GM04504 (cell line): ENCODE results near the gene NEMP1.
"Not testable (repeated sequence)": the region's sequence is repeated elsewhere in the genome, so short reads cannot be mapped to it uniquely, and the experiment has no call there.

Experiments
- DNase-seq: peaks from one replicate; pipeline ENCODE4 v3.0.0-alpha.2; 2012; ENCODE audit warnings: low read depth

NEMP1 gene

DNA sequence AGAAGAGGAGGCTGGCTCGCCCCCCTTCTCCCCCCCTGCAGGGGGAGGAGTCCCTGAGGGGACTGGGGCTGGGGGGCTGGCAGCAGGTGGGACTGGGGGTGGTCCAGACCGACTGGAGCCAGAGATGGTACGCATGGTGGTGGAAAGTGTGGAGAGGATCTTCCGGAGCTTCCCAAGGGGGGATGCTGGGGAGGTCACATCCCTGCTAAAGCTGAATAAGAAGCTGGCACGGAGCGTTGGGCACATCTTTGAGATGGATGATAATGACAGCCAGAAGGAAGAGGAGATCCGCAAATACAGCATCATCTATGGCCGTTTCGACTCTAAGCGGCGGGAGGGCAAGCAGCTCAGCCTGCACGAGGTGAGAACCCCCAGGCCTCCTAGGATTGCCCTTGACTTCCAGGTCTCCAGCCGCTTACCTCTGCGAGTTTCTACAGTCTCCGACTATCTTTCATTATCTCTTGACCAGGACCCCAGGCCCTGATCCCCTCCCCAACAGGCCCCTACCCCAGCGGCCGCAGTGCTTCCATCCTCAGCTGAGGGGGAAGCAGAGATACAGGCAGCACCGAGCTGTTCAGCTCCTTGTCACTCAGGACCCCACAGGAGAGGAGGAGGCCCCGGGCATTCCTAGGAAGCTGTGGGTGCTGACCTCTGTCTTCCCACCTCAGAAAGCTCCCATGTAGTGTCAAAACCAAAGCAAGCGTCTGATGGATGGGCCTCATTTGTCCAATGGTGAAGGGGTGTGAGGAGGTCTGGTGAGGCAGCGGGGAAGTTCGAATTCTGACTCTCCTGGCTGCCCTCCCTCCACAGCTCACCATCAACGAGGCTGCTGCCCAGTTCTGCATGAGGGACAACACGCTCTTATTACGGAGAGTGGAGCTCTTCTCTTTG is 13.3 kb upstream of the NEMP1 start:
- no peak for DNase-seq

DNA sequence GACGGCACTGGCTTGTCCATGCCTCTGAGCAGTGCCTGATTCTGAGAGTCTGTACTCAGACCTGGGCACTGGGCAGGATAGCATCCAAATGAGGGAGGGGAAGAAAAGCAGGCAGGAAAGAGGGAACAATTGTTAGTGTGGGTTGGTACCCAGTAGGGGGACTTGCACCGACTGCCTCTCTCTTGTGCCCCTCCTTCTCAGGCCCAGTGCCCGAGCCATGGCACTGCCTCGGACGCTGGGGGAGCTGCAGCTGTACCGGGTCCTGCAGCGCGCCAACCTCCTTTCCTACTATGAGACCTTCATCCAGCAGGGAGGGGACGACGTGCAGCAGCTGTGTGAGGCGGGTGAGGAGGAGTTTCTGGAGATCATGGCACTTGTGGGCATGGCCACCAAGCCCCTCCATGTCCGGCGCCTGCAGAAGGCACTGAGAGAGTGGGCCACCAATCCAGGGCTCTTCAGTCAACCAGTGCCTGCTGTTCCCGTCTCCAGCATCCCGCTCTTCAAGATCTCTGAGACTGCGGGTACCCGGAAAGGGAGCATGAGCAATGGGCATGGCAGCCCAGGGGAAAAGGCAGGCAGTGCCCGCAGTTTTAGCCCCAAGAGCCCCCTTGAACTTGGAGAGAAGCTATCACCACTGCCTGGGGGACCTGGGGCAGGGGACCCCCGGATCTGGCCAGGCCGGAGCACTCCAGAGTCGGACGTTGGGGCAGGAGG is 12.5 kb upstream of the NEMP1 start:
- DNase-seq = no peak

DNA sequence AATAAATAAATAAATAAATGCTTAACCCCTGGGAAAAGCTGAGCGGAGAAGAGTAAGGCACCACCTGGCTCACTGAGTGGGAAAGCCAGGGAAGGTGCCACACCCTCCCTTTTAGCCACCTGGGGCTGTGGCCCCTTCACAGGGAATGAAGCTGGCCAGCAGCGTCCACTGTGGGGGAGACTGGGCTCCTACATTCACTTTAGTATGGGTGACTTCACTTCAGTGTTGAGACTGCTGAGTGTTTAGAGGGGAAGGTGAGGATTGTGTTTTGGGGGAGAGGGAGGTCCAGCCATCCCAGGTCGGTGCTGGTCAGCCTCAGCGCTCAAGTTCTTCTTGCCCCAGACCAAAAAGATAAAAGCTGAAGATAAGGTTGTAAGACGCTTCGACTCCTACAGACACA is 11.9 kb upstream of the NEMP1 start:
- no peak for DNase-seq

DNA sequence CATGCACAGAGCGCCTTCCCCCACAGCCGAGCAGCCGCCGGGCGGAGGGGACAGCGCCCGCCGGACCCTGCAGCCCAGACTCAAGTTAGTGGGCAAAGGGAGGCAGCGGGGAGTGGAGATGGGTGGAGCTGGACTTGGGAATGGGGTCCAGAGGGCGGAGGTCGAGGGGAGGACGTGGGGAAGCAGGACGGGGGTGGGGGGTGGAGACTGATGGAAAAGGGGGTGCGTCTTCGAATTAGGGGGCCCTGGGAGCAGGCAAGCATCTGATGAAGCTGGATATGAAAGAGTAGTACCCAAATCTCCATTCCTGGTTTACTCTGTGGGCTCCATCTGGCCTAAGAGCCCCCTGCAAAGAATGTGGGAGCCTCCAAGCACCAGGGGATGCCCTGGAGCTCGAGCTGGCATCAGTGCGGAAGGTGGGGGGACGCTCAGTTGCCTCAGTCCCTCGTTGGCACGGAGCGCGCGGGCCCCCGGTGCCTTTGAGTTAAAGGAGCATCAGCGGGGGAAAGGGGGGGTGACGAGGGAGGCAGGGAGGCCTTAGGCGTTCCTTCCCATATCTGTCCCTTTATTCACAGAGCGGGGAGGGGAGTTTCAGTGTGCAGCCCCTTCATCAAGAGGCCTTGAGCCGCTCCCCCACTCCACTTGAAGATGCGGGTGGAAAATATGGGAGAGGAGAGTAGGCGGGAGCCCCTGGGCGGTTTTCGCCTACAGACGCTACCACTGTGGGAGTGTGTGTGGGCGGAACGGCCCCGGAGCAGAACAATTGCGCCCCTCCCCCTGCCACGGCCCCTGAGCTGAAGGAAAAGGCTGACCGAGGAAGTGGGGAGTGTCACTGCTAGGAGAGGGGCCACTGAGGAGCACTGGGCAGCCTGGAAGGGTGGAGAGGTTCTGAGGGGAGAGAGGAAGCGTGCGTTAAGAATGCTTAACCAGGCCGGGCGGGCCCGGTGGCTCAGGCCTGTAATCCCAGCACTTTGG is 11.0 kb upstream of the NEMP1 start:
- no peak for DNase-seq

DNA sequence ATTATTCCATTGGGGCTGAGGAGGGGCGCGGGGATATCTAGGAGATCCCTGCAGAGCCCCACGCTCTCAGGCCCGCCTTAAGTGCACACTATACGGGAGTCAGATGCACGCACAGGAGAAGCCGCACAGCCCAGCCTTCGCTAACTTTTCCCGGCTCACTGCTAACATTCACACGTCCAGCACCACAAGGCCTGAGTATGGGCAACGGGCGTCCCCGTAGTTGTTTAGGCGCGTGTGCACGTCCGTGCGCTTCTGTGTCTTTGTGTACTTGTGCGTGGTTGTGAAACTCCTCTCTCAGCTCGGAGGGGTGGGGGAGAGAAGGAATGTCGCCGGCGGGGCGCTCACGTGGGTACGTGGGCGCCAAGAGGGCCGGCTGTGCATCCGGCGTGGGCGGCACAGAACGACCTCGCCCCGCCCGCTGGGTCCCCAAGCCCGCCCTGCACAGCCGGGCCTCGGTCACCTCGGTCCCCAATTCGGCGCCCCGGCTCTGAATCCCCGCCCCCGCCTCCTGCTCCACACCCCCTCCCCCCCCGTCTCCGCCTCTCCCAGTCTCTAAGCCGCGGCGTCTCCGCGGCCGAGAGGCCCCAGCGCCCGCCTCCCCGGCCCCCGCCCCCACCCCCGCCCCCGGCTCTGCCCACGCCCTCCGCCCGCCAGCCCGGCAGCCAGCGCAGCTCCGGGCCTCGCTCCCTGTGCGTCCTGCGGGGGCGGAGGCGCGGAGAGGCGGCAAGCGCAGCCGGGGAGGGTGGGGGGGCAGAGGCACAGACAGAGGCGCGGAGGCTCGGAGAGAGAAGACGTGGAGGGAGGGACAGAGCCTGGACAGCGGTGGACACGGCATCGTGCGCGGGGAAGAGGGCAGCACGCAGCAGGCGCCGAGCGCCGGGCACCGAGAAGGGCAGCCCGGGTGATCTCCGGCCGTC is 10.0 kb upstream of the NEMP1 start, which contains the start of gene NAB2:
Gene NAB2 (plus strand): TSS at position 761 of the 917 bp plus-strand sequence. CDS start 158 bp downstream, outside the sequence.
- DNase-seq = peak; percentile 92

DNA sequence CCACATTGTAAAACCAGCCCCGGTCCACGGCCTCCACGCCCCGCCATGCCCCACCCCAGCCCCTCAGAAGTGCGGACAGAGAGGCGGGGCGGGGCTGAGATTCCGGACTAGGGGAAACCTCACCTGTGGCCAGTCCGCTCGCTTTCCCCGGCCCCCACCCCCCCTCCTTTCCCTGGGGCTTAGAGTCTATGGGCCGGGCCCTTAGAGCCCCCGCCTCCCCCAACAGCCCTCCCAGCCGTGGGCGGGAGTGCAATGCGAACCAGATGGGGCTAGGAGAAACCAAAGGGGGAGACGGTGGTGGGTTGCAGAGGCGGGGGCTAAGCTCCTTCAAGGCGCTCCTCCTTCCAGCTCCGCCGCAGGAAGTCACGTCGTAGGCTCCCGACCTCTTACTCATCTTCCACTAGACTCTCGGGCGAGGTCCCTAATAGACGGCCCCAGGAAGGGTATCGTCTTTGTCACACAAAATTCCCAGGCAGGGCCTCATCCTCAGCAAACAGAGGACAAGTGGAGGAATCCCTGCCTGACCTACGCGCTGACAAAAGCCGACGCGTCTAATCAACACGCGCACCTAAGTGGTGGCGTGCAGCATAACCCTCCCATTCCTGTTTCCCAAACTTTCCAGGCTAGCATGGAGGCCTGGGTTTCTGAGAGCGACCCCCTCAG is 9.2 kb upstream of the NEMP1 start:
- peak; percentile 85 for DNase-seq

DNA sequence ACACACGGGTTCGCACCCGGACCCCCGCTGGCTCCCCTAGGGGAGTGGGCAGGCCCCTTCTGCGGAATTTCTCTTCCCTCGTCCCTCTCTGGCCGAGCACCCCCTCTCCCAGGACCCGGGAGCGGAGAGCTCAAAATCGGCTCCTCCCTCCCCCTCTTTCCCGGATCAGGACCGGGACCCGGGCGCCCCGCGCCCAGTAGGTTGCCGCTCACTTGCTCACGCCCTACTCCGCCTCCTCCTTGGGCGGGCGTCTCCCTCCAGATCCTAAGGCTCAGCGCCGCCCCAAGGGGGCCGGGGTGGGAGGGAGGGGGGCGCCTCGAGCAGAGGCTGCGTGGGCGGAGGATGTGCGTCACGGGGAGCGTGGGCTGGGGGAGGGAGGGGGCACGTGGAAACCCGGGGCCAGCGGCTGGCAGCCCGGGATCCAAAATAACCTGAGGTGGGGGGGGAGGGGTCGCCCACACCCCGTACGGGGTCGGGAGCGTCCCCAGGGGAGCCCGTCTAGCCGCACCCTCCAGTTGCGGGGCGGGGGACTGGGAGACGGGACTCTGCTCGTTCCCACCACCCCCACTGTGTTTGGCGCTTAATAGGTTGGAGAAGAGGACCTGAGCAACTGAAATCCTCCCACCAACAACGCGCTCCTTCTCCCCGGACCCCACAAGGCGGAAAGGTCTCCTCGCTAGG is 8.6 kb upstream of the NEMP1 start:
- peak; percentile 73 for DNase-seq

DNA sequence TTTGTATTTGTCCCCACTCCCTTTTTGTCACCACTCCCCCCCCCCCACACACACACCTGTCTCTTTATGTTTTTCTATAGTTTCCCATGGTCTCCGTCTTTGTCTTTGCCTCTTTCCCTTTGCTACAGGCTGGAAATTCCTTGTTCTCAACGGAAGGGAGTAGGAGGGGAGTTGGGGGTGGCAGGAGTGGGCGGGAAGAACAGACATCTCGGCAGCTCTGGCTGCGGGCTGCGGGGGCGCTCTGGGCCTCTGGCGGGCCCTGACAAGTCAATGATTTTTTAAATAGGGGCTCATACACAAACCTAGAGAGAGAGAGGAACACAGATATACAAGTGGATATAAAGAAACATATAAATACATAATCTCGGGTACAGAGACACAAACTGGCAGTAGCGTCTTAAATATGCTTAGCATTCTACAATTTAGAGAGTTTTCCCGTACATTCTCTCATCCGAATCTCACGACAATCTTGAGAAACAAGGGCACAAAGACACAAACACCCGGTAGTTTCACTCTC is 8.0 kb upstream of the NEMP1 start:
- no peak for DNase-seq

DNA sequence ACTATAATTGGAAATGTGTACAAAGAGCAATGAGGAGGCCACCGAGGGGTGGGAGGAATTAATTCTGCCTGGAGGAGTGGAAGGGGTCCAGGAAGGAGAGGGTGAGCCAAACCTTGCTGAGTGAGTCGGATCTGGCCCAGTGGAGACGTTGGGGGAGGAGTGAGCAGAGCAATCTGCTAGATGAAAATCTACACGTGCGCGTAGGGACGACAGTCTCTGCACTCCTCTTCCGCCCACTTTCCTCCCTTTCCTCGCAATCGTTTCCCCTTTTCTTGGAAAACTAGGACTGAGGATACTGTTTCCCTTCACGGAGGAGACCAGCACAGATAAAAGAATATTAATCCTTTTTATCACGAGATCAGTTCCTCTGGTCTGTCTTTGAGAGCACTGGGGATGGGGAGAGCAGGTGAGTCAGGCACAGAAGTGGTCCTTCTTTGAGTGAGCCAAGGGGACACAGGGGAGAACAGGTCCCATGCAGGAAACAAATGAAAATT is 7.5 kb upstream of the NEMP1 start:
- DNase-seq = no peak

DNA sequence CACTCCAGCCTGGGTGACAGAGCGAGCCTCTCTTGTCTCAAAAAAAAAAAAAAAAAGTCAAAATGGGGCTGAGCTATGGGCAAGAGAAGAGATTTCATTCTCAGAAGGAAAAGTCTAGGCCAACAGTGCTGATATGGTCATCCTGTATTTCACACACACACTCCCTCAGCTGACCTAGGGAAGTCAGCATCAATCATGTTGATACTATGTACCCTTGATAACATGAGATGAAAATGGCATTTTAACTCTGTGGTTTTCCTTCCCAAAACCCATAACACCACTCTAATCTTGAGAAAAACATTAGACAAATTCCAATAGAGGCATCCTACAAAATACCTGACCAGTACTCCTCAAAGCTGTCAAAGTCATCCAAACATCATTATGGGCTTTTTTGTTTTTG is 2.3 kb upstream of the NEMP1 start:
- no peak for DNase-seq

DNA sequence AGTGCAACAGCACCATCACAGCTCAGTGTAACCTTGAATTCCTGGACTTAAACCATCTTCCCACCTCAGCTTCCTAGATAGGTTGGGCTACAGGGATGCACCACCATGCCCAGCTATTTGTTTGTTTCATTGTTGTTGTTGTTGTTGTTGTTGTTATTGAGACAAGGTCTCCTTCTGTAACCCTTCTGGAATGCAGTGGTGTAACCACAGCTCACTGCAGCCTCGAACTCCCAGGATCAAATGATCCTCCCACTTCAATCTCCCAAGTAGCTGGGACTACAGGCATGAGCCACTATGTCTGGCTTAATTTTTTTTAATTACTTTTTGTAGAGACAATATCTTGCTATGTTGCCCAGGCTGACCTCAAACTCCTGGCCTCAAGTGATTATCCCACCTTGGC is 1.2 kb upstream of the NEMP1 start:
- no peak for DNase-seq

DNA sequence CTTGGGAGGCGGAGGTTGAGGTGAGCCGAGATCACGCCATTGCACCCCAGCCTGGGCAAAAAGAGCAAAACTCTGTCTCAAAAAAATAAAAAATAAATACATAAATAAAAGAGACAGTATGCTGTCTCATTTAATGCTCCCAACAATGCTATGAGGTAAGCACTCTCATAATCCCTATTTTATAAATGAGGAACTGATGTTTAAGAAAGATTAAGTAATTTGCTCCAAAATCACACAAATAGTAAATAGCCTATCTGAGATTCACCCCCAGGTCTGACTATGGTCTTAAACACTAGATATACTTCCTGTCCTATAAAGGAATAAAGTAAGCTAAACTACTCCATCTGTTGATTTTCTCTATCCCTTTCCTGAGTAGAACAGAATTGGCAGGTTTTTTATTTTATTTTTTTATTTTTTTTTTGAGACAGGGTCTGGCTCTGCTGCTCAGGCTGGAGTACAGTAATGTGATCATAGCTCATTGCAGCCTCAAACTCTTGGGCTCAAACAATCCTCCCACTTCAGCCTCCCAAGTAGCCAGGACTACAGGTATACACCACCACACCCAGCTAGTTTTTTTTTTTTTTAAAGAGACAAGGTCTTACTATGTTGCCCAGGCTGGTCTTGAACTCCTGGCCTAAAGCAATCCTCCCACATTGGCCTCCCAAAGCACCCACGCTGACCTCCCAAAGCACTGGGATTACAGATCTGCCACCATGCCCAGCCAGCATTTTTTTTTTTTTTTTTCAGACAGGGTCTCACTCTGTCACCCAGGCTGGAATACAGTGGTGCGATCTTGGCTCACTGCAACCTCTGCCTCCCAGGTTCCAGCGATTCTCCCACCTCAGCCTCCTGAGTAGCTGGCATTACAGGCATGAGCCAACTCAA is 4.8 kb downstream of the NEMP1 start:
- DNase-seq = not testable (repeated sequence)

DNA sequence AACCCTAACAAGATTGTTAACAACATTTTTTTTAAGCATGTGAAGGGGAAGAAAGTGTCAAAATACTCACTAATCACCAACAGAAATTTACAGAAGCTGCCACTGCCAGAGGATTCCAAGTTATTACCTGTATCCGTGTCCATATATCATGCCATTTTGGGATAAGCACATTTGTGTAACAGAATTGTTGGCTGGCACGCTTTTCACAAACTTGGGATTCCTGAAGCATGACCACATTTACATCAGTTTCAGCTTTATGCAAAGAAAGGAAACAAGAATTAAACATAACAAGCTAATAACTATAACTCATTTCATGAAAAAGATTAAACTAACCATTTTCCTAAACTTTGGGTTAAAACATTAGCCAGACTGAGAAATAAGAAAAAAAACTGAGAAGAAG is 5.9 kb downstream of the NEMP1 start:
- DNase-seq = no peak

DNA sequence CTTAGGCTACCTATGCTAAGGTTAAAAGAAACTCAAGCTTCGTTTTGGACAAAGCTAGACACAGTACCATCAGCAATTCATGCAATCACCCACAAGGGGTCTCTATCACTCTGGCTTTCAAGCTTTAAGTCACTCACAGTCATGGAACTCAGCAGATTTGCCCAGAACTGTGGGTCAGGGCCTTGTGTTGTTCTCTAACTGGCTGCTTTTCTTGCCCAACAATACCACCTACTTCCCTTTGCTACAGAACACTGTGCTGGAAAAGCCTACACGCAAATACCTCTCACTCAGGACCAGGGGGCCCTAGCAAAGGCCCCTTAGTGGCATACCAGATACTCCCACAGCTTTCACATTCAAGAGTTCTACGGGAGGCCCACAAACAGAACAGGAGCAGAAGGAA is 9.1 kb downstream of the NEMP1 start:
- DNase-seq = peak; percentile 69

DNA sequence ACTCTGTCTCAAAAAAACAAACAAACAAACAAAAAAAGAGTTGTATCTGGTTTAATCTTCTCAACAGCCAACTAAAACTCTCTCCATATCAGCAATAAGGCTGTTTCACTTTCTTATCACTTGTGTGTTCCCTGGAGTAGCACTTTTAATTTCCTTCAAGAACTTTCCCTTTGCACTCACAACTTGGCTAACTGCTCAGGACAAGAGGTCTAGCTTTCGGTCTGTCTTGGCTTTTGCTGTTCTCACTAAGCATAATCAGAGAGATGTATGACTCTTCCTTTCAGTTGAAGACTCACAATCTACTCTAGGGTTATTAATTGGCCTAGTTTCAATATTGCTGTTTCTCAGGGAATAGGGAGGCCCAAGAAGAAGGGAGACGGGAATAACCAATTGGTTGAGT is 12.3 kb downstream of the NEMP1 start:
- no peak for DNase-seq

DNA sequence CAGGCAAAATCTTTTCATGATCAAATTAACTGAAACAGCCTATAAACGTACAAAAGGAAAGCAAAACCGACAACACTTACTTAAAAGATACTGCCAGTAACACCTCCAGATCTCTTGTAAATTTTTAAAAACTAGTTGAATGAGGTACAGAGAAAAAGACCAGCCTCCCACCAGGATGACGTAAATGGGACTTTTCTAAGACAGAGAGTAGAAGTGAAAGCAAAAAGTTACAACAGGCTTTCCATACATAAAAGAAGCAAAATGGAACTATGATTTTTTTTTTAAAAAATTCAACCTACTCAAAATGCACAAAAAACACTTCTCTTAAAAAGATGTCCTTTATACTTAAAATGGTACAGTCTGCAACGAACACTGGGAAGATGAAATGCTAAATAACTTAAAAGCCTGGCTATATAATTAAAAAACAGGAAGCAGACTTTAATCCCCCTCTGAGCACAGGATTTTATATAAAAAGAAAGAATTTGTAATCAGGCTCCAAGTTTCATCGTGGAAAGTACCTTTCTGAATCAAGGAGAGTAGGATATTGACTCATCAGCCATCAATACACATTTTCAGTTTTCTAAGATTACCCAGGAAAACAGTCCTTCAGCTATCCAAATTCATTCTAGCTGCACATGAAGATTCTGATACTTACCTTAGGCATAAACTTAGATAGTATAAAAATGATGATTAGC is 14.5 kb downstream of the NEMP1 start:
- no peak for DNase-seq

DNA sequence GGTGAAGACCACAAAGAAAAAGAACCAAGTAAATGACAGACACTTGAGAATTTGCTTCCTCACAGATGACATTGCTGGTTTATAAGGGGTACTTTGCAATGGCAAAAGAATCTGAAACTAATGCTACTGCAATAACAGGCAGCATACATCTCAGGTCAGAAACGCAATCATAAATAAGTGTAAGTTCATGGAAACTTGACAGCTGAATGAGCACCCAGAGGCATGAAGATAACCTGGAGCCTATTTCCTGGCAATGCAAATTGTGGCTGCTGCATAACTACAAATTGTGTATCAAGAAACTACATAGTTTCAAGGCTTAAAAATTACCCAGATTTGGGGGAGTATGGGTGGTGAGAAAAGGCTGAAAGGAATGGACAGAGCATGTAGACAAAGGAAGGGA is 20.1 kb downstream of the NEMP1 start:
- DNase-seq = no peak
